Measurements from ENCODE around the gene ROM1. TPM values are rescaled to one million over a fixed set of nuclear protein-coding genes. Genes with fewer than 3 reads are reported as not detected.
"Not testable (repeated sequence)": the region's sequence is repeated elsewhere in the genome, so short reads cannot be mapped to it uniquely, and the experiment has no call there.

Gene ROM1
- total RNA-seq, 2 experiments from 2014 or later, result 1.5 to 1.9 TPM

DNA sequence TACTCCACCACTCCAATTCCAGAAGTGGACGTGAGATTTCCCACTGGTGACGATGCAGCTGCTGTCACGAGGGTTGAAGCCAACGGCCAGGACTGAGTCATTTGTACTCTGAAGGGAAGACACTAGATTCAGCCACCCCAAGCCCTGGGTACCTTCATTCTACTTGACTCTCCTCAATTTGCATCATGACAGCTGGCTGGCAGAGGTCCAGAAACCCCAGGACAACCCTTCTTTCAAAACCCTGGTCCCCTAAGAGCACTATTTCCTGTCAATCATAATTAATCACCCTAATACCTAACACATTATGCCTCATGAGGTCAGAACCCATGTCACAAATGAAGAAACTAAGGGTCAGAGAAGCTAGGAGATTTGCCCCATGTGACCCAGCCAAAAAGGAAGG is 5.3 kb upstream of the ROM1 start:
- CTCF ChIA-PET, result interaction anchor here (1.1 to 1.8 kb wide), 3 partner anchors 10 to 52 kb away, joined by 4 to 9 read pairs (median 6); partner anchors contain the start of gene TUT1
- ATAC-seq, result no peak
- Mint-ChIP-seq H3K4me1 (peaks cover 34% of the 10 kb centered on the region), H3K36me3 (ENCODE audit: low read depth) (peaks cover 62% of the 10 kb centered on the region), H3K27ac (no peak overlapping the region), H3K9me3 (ENCODE audit: low read depth) (no peaks in the 10 kb centered on the region), H3K4me3 (no peak overlapping the region), H3K27me3 (no peaks in the 10 kb centered on the region)
- intact Hi-C loops (cut with DNase I, micrococcal nuclease), result loop anchor here in 1 of 2 experiments (10.0 kb wide), 1 partner anchor 1637 kb away; the partner anchor contains the start of genes FKBP2 and PPP1R14B
- peak; percentile 22 for DNase-seq
- POLR2A ChIA-PET, result interaction anchor here (0.6 to 0.7 kb wide), 3 partner anchors 8 to 233 kb away, joined by 3 to 6 read pairs (median 4); no protein-coding TSS in a partner anchor

DNA sequence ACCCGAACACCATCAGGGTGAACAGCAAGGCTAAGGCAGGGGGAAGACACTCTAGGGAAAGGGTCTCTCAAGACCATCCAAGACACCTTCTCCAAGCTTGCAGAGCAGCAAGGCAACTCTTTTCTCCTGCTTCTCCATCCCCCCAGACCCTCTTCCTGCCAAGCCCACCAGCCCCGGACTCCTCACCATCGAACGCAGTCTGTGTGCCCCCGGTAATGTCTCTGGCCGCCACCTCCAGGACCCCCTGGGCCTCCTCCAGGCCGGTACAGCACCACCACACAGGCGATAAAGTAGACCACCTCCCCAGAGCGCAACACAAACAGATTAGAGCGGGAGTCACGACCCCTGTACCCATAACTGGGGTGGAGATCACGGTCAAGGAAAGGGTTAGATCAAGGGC is 4.3 kb upstream of the ROM1 start:
- no peaks in the 10 kb centered on the region for H3K9me3 Mint-ChIP-seq (ENCODE audit: low read depth)
- H3K4me1 Mint-ChIP-seq, result peaks cover 30% of the 10 kb centered on the region
- ChIA-PET POLR2A (no interaction called here), CTCF (interaction anchor here (0.6 to 1.8 kb wide), 4 partner anchors 17 to 110 kb away, joined by 3 to 9 read pairs (median 4); partner anchors contain the start of gene TUT1)
- no peak overlapping the region for H3K4me3 Mint-ChIP-seq
- no peaks in the 10 kb centered on the region for H3K27me3 Mint-ChIP-seq
- no peak overlapping the region for H3K27ac Mint-ChIP-seq
- no peak for DNase-seq
- intact Hi-C loops (cut with DNase I, micrococcal nuclease), result loop anchor here in 1 of 2 experiments (10.0 kb wide), 1 partner anchor 1636 kb away; the partner anchor contains the start of genes FKBP2 and PPP1R14B
- H3K36me3 Mint-ChIP-seq (ENCODE audit: low read depth), result peaks cover 51% of the 10 kb centered on the region
- no peak for ATAC-seq

DNA sequence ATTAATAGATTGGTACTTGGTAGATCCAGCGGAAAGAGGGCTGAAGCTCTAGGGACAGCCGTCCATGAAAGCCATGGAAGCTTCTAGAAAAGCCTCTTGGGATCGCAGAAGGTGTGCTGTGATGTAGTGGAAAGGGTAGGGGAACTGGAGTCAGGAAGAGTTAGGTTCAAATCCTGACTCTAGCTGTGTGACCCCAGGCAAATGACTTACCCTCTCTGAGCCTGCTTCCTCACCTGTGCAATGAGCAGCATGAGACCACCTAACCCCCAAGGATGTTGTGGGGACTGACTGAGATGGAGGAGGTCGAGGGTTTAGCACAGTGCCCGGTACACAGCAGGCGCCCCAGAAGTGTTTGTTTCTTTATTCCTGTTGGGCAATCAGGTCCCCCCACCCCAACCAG is 2.7 kb upstream of the ROM1 start:
- H3K4me1 Mint-ChIP-seq, result peaks cover 40% of the 10 kb centered on the region
- no peak for DNase-seq
- no peaks in the 10 kb centered on the region for H3K9me3 Mint-ChIP-seq (ENCODE audit: low read depth)
- CTCF ChIA-PET, result interaction anchor here (0.6 to 2.9 kb wide), 4 partner anchors 17 to 67 kb away, joined by 3 to 19 read pairs (median 6); partner anchors contain the start of gene TUT1
- H3K36me3 Mint-ChIP-seq (ENCODE audit: low read depth), result peaks cover 42% of the 10 kb centered on the region
- POLR2A ChIA-PET, result interaction anchor here (0.9 to 2.9 kb wide), 2 partner anchors 9 to 19 kb away, joined by 5 to 11 read pairs; partner anchors contain the start of genes MTA2 and TUT1
- H3K27me3 Mint-ChIP-seq, result no peaks in the 10 kb centered on the region
- ATAC-seq, result no peak
- H3K27ac Mint-ChIP-seq, result peak overlapping the region; percentile 81
- H3K4me3 Mint-ChIP-seq, result peak overlapping the region; percentile 91
- intact Hi-C loops (cut with DNase I, micrococcal nuclease), result loop anchor here (5.0 kb wide), 2 partner anchors 53 to 247 kb away; no protein-coding TSS in a partner anchor

DNA sequence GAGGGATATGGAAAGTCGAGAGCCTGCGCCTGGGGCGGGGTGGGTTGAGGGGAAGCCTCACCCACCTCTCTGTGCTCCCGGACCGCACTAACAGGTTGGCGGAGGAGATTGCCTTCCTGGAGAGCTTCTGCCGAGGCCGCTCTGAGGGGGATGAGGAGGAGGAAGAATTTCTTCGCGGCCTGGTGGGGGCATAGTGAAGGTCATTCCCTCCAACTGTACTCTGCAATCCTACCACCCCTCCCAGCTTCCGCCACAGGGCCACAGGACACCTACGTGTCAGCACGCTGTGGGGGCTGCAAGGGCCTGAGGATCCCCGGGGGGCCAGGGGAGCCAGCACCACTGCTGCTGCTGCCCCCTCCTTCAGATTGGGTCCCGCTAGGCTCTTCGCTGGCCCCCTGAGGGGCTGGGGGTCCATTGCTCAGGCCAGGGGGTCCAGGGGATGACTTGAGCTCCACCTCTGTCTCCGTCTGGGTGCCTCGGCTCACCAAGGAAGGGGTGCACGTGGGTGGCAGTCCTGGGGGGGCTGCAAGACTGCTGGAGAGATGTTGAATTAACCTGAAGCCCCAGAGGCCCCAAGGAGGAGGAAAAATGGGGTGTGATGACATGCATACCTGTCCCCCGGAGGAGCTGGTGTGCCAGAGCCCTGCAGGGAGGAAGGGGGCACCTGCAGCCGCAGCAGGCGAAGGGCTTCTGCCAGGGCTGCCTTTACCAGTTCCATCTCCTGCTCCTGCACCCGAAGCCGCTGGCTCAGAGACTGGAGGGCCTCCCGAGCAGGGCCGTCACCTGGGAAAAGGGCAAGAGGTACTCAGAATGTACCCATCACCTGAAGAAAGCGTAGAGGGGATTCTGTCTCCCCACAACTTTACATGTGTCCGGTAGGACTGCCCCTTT is 2.0 kb upstream of the ROM1 start:
- H3K27ac Mint-ChIP-seq, result peak overlapping the region; percentile 90
- peak overlapping the region; percentile 91 for H3K4me3 Mint-ChIP-seq
- H3K4me1 Mint-ChIP-seq, result peaks cover 40% of the 10 kb centered on the region
- intact Hi-C loops (cut with DNase I, micrococcal nuclease), result loop anchor here (5.0 kb wide), 2 partner anchors 54 to 246 kb away; no protein-coding TSS in a partner anchor
- ChIA-PET CTCF (interaction anchor here (0.7 to 2.9 kb wide), 16 partner anchors 10 to 105 kb away, joined by 3 to 19 read pairs (median 4); partner anchors contain the start of genes B3GAT3, C11orf98, EEF1G and MTA2), POLR2A (interaction anchor here (0.6 to 2.9 kb wide), 8 partner anchors 9 to 267 kb away, joined by 3 to 21 read pairs (median 5); partner anchors contain the start of genes B3GAT3, C11orf98, CSKMT and MTA2)
- ATAC-seq (no peak), DNase-seq (peak; percentile 16)
- no peaks in the 10 kb centered on the region for H3K9me3 Mint-ChIP-seq (ENCODE audit: low read depth)
- H3K27me3 Mint-ChIP-seq, result no peaks in the 10 kb centered on the region
- peaks cover 43% of the 10 kb centered on the region for H3K36me3 Mint-ChIP-seq (ENCODE audit: low read depth)

DNA sequence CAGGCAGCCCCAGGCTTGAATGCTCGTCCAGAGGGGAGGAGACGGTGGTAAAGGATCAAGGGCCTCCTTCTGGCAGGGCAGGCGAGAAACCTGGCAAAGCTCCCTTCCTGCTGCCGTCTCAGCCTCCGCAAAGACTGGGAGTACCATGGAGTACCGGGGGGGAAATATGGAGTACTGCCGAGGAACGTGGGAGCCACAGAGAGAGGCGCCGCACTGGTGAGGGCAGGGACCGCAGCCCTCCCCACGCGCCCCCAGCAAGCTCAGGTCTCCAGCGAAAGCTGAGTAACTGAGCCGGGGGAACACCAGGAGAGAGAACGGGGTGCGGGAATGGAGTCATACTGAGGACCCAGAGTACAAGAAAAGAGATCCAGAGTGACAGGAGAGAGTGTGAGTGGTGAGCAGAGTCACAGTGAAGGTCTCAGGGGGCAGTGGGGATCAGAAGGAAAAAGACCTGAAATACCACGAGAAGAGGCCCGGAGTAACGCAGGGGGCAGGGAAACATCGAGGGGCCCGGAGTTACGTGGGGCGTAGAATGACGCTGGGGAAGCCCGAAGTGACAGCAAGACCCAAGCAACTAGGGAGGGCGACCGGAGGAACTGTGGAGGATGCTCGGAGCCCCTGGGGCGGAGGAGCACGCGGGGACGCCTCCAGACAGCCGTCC is 1.2 kb upstream of the ROM1 start:
- ChIA-PET POLR2A (interaction anchor here (0.6 to 2.9 kb wide), 8 partner anchors 10 to 267 kb away, joined by 3 to 21 read pairs (median 5); partner anchors contain the start of genes B3GAT3, C11orf98, CSKMT and MTA2), CTCF (interaction anchor here (0.7 to 2.9 kb wide), 17 partner anchors 10 to 106 kb away, joined by 3 to 19 read pairs (median 4); partner anchors contain the start of genes B3GAT3, C11orf98, EEF1G and MTA2)
- intact Hi-C loops (cut with DNase I, micrococcal nuclease), result loop anchor here (1.0 to 5.0 kb wide), 13 partner anchors 10 to 245 kb away; partner anchors contain the start of genes C11orf98 (in 2 of the 2), CSKMT (in 2 of the 2), GANAB (in 2 of the 2) and BSCL2 (in 1 of the 2)
- Mint-ChIP-seq H3K27me3 (no peaks in the 10 kb centered on the region), H3K4me3 (peak overlapping the region; percentile 91), H3K36me3 (ENCODE audit: low read depth) (peaks cover 44% of the 10 kb centered on the region), H3K9me3 (ENCODE audit: low read depth) (no peaks in the 10 kb centered on the region), H3K27ac (peak overlapping the region; percentile 90), H3K4me1 (peaks cover 38% of the 10 kb centered on the region)
- ATAC-seq, result peak; percentile 25
- peak; percentile 72 for DNase-seq

DNA sequence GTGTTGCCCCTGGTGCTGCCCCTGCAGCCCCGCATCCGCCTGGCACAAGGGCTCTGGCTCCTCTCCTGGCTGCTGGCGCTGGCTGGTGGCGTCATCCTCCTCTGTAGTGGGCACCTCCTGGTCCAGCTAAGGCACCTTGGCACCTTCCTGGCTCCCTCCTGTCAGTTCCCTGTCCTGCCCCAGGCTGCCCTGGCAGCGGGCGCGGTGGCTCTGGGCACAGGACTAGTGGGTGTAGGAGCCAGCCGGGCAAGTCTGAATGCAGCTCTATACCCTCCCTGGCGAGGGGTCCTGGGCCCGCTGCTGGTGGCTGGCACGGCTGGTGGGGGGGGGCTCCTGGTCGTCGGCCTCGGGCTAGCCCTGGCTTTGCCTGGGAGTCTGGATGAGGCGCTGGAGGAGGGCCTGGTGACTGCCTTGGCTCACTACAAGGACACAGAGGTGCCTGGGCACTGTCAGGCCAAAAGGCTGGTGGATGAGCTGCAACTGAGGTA is 278 bp downstream of the ROM1 start:
- peaks cover 35% of the 10 kb centered on the region for H3K4me1 Mint-ChIP-seq
- POLR2A ChIA-PET, result interaction anchor here (0.6 to 2.7 kb wide), 3 partner anchors 12 to 198 kb away, joined by 3 to 21 read pairs (median 5); partner anchors contain the start of genes MTA2 and TUT1
- H3K9me3 Mint-ChIP-seq (ENCODE audit: low read depth), result no peaks in the 10 kb centered on the region
- CTCF ChIA-PET, result interaction anchor here (0.7 to 2.4 kb wide), 5 partner anchors 8 to 43 kb away, joined by 4 to 14 read pairs (median 10); partner anchors contain the start of genes B3GAT3 and MTA2
- intact Hi-C loops (cut with DNase I, micrococcal nuclease), result loop anchor here (2.0 to 5.0 kb wide), 5 partner anchors 33 to 244 kb away; partner anchors contain the start of genes BSCL2 (in 1 of the 2), C11orf98 (in 1 of the 2), CSKMT (in 1 of the 2) and GANAB (in 1 of the 2)
- H3K27ac Mint-ChIP-seq, result peak overlapping the region; percentile 87
- no peaks in the 10 kb centered on the region for H3K27me3 Mint-ChIP-seq
- ATAC-seq (no peak), DNase-seq (no peak)
- peaks cover 37% of the 10 kb centered on the region for H3K36me3 Mint-ChIP-seq (ENCODE audit: low read depth)
- peak overlapping the region; percentile 35 for H3K4me3 Mint-ChIP-seq

DNA sequence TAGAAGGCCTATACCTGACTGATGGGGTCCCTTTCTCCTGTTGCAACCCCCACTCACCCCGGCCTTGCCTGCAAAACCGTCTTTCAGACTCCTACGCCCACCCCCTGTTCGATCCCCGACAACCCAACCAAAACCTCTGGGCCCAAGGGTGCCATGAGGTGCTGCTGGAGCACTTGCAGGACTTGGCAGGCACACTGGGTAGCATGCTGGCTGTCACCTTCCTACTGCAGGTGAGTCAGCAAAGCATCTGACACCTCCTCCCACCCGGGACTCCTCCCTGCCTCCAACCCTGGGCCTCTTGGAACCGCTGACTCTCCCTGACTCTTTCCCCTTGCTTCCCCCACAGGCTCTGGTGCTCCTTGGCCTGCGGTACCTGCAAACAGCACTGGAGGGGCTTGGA is 1.2 kb downstream of the ROM1 start:
- Mint-ChIP-seq H3K36me3 (ENCODE audit: low read depth) (peaks cover 33% of the 10 kb centered on the region), H3K4me1 (peaks cover 34% of the 10 kb centered on the region), H3K9me3 (ENCODE audit: low read depth) (no peaks in the 10 kb centered on the region), H3K27ac (peak overlapping the region; percentile 87), H3K27me3 (no peaks in the 10 kb centered on the region), H3K4me3 (peak overlapping the region; percentile 35)
- ChIA-PET POLR2A (no interaction called here), CTCF (interaction anchor here (0.5 to 1.8 kb wide), 2 partner anchors 13 to 118 kb away, joined by 3 to 10 read pairs; partner anchors contain the start of gene MTA2)
- peak; percentile 55 for ATAC-seq
- peak; percentile 80 for DNase-seq
- intact Hi-C loops (cut with DNase I, micrococcal nuclease), result loop anchor here (5.0 kb wide), 2 partner anchors 57 to 243 kb away; no protein-coding TSS in a partner anchor

DNA sequence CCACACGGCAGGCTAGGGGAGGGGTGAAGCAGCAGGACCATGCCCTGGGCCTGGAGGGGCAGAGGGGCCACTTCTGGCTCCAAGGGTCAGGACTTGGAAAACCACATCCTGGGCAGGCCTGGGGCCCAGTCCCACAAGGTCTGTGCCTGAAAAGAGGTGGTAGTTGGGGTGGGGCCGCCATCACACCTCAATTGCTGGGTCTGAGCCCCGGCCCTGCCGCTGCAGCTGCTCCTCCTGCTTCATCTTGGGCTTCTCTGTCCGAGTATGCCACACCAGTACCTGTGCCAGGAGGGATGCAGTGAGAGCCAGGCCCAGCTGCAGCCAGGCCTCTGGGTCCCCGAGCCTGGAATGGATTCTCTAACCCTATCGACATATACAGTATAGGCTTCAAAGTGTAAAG is 2.5 kb downstream of the ROM1 start:
- ChIA-PET POLR2A (no interaction called here), CTCF (no interaction called here)
- DNase-seq, result no peak
- Mint-ChIP-seq H3K27me3 (no peaks in the 10 kb centered on the region), H3K9me3 (ENCODE audit: low read depth) (no peaks in the 10 kb centered on the region), H3K4me1 (peaks cover 37% of the 10 kb centered on the region), H3K27ac (no peak overlapping the region), H3K4me3 (no peak overlapping the region), H3K36me3 (ENCODE audit: low read depth) (peaks cover 29% of the 10 kb centered on the region)
- no peak for ATAC-seq
- intact Hi-C loops (cut with DNase I, micrococcal nuclease), result no loop called here

DNA sequence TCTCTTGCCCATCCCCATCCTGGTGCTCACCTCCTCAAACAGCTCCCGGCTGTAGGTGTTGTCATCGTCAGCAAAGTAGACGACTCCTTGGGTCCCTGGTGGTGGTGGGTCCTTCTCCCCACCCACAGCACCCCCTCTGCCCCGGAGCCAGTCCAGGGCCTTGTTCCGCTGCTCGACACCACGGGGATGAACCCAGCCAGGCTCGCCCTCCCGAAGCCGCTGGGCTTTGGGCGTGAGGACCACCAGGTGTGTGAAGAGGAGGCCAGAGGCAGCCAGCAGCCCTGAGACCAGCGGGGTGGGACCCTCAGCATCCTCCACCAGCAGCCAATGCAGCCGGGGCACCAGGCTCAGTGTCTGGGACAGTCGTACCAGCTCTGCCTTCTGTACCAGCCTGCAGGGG is 3.9 kb downstream of the ROM1 start:
- H3K27me3 Mint-ChIP-seq; intact Hi-C loops (cut with DNase I, micrococcal nuclease); DNase-seq; H3K9me3 Mint-ChIP-seq (ENCODE audit: low read depth); ATAC-seq; H3K27ac Mint-ChIP-seq; H3K4me3 Mint-ChIP-seq; POLR2A ChIA-PET: not testable (repeated sequence)
- peaks cover 36% of the 10 kb centered on the region for H3K36me3 Mint-ChIP-seq (ENCODE audit: low read depth)
- H3K4me1 Mint-ChIP-seq, result peaks cover 41% of the 10 kb centered on the region
- CTCF ChIA-PET, result interaction anchor here (0.6 to 1.8 kb wide), 2 partner anchors 10 to 170 kb away, joined by 3 to 6 read pairs; no protein-coding TSS in a partner anchor

DNA sequence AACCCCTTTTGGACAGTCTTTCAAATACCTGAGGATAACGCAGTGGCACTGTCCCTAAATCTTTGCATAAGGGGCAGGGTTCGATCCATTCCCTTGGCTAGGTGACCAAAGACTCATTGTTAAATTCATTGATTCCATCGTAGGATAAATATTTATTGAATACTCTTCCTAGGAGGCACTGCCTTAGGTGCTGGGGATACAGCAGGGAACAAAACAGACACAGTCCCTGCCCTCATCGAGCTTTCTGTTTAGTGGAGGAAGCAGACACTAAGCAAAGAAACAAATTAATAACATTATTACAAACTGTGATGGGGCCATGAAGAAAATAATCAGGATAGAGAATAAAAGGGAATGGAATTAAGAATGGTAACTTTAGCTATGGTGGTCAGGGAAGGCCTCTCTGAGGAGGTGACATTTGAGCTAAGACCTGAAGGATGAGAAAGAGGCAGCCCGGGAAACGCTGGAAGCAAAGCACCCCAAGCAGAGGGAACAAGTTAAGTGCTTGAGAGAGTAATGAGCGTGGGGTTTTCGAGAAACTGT is 8.0 kb downstream of the ROM1 start:
- intact Hi-C loops (cut with DNase I, micrococcal nuclease), result no loop called here
- peak overlapping the region; percentile 92 for H3K4me3 Mint-ChIP-seq
- peaks cover 29% of the 10 kb centered on the region for H3K4me1 Mint-ChIP-seq
- ATAC-seq (no peak), DNase-seq (no peak)
- no peaks in the 10 kb centered on the region for H3K27me3 Mint-ChIP-seq
- ChIA-PET CTCF (interaction anchor here (0.9 to 2.9 kb wide), 8 partner anchors 9 to 165 kb away, joined by 3 to 14 read pairs (median 6); partner anchors contain the start of genes C11orf98, CSKMT, EML3 and MTA2), POLR2A (interaction anchor here (0.6 to 3.2 kb wide), 14 partner anchors 10 to 235 kb away, joined by 3 to 16 read pairs (median 4); partner anchors contain the start of genes BSCL2, C11orf98, CSKMT and GANAB)
- H3K27ac Mint-ChIP-seq, result peak overlapping the region; percentile 93
- H3K36me3 Mint-ChIP-seq (ENCODE audit: low read depth), result peaks cover 34% of the 10 kb centered on the region
- no peaks in the 10 kb centered on the region for H3K9me3 Mint-ChIP-seq (ENCODE audit: low read depth)

Data from activated CD4-positive, alpha-beta T cell treated with anti-CD3 and anti-CD28 coated beads for 36 hours (primary cell).